ENCODE results near the gene TRPM2.

TRPM2 gene

DNA sequence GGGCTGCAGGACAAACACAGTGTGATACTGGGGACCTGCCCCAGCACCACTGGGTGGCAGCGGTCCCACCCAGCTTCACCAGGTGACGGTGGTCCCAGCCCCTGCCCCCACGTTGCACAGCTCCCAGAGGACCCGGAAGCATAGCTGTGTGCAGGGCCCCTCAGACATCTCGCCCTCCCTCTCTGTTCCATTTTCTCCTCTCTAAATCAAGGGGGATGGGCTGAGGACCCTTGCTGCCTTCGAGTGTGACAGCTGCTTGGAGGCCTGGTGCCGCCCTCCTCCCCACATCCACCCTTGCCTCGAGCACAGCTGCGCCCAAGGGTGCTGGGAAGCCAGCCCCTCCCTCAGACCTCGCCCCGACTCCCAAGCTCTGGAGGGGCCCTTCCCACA, 85.8 kb downstream of the TRPM2 start:
- Histone ChIP-seq H3K27me3 (ENCODE audit: control insufficient read depth in 2 of 2, insufficient read depth in 2 of 2, low read length in 2 of 2) (no peaks in the 10 kb centered on the region), H3K4me3 (ENCODE audit: low read length in 2 of 2) (no peak overlapping the region), H3K9ac (ENCODE audit: low read depth in 1 of 2, low read length in 2 of 2) (no peak overlapping the region), H3K36me3 (ENCODE audit: control insufficient read depth in 2 of 2, insufficient read depth in 2 of 2, low read length in 2 of 2) (no peaks in the 10 kb centered on the region), H3K27ac (ENCODE audit: low read depth in 2 of 2, low read length in 2 of 2) (no peak overlapping the region), H3K4me1 (ENCODE audit: control insufficient read depth in 2 of 2, insufficient read depth in 2 of 2, low read length in 2 of 2) (peaks cover 0 to 3% of the 10 kb centered on the region in 2 donors), H3K9me3 (ENCODE audit: control insufficient read depth in 2 of 2, low read length in 2 of 2) (no peaks in the 10 kb centered on the region)

GRCh38 chr21:44440241-44441040, 87.0 kb downstream of the TRPM2 start:
- H3K36me3 ChIP-seq (ENCODE audit: control insufficient read depth in 2 of 2, insufficient read depth in 2 of 2, low read length in 2 of 2) = no peaks in the 10 kb centered on the region
- no peak overlapping the region for H3K9ac ChIP-seq (ENCODE audit: low read depth in 1 of 2, low read length in 2 of 2)
- no peaks in the 10 kb centered on the region for H3K9me3 ChIP-seq (ENCODE audit: control insufficient read depth in 2 of 2, low read length in 2 of 2)
- H3K27me3 ChIP-seq (ENCODE audit: control insufficient read depth in 2 of 2, insufficient read depth in 2 of 2, low read length in 2 of 2) = no peaks in the 10 kb centered on the region
- no peak overlapping the region for H3K27ac ChIP-seq (ENCODE audit: low read depth in 2 of 2, low read length in 2 of 2)
- H3K4me3 ChIP-seq (ENCODE audit: low read length in 2 of 2) = no peak overlapping the region
- H3K4me1 ChIP-seq (ENCODE audit: control insufficient read depth in 2 of 2, insufficient read depth in 2 of 2, low read length in 2 of 2) = peaks cover 0 to 3% of the 10 kb centered on the region in 2 donors

GRCh38 chr21:44441041-44441400, 87.6 kb downstream of the TRPM2 start:
- no peak overlapping the region for H3K4me3 ChIP-seq (ENCODE audit: low read length in 2 of 2)
- H3K27ac ChIP-seq (ENCODE audit: low read depth in 2 of 2, low read length in 2 of 2) = no peak overlapping the region
- no peaks in the 10 kb centered on the region for H3K9me3 ChIP-seq (ENCODE audit: control insufficient read depth in 2 of 2, low read length in 2 of 2)
- no peak overlapping the region for H3K9ac ChIP-seq (ENCODE audit: low read depth in 1 of 2, low read length in 2 of 2)
- H3K27me3 ChIP-seq (ENCODE audit: control insufficient read depth in 2 of 2, insufficient read depth in 2 of 2, low read length in 2 of 2) = no peaks in the 10 kb centered on the region
- H3K4me1 ChIP-seq (ENCODE audit: control insufficient read depth in 2 of 2, insufficient read depth in 2 of 2, low read length in 2 of 2) = peaks cover 0 to 3% of the 10 kb centered on the region in 2 donors
- H3K36me3 ChIP-seq (ENCODE audit: control insufficient read depth in 2 of 2, insufficient read depth in 2 of 2, low read length in 2 of 2) = no peaks in the 10 kb centered on the region

DNA sequence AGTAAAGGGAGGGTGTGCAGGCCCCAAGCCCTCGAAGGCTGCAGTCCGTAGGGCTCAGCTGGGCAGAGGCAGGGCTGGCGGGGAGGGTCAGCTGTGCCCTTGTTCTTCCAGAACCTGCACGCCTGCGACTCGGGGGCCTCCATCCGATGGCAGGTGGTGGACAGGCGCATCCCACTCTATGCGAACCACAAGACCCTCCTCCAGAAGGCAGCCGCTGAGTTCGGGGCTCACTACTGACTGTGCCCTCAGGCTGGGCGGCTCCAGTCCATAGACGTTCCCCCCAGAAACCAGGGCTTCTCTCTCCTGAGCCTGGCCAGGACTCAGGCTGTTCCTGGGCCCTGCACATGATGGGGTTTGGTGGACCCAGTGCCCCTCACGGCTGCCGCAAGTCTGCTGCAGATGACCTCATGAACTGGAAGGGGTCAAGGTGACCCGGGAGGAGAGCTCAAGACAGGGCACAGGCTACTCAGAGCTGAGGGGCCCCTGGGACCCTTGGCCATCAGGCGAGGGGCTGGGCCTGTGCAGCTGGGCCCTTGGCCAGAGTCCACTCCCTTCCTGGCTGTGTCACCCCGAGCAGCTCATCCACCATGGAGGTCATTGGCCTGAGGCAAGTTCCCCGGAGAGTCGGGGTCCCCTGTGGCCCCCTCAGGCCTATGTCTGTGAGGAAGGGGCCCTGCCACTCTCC, 88.3 kb downstream of the TRPM2 start:
- H3K27ac ChIP-seq (ENCODE audit: low read depth in 2 of 2, low read length in 2 of 2) = no peak overlapping the region
- no peaks in the 10 kb centered on the region for H3K9me3 ChIP-seq (ENCODE audit: control insufficient read depth in 2 of 2, low read length in 2 of 2)
- no peak overlapping the region for H3K4me3 ChIP-seq (ENCODE audit: low read length in 2 of 2)
- H3K4me1 ChIP-seq (ENCODE audit: control insufficient read depth in 2 of 2, insufficient read depth in 2 of 2, low read length in 2 of 2) = peaks cover 0 to 3% of the 10 kb centered on the region in 2 donors
- H3K36me3 ChIP-seq (ENCODE audit: control insufficient read depth in 2 of 2, insufficient read depth in 2 of 2, low read length in 2 of 2) = no peaks in the 10 kb centered on the region
- H3K27me3 ChIP-seq (ENCODE audit: control insufficient read depth in 2 of 2, insufficient read depth in 2 of 2, low read length in 2 of 2) = no peaks in the 10 kb centered on the region
- no peak overlapping the region for H3K9ac ChIP-seq (ENCODE audit: low read depth in 1 of 2, low read length in 2 of 2)

- Histone ChIP-seq H3K27me3 (ENCODE audit: control insufficient read depth in 2 of 2, insufficient read depth in 2 of 2, low read length in 2 of 2) (peaks cover 0 to 3% of the 10 kb centered on the region in 2 donors), H3K4me1 (ENCODE audit: control insufficient read depth in 2 of 2, insufficient read depth in 2 of 2, low read length in 2 of 2) (peaks cover 0 to 3% of the 10 kb centered on the region in 2 donors), H3K27ac (ENCODE audit: low read depth in 2 of 2, low read length in 2 of 2) (no peak overlapping the region), H3K9me3 (ENCODE audit: control insufficient read depth in 2 of 2, low read length in 2 of 2) (no peaks in the 10 kb centered on the region), H3K9ac (ENCODE audit: low read depth in 1 of 2, low read length in 2 of 2) (no peak overlapping the region), H3K36me3 (ENCODE audit: control insufficient read depth in 2 of 2, insufficient read depth in 2 of 2, low read length in 2 of 2) (no peaks in the 10 kb centered on the region), H3K4me3 (ENCODE audit: low read length in 2 of 2) (no peak overlapping the region)
Measured at GRCh38 chr21:44442266-44443125, 89.1 kb downstream of the TRPM2 start.

GRCh38 chr21:44443291-44443890, 90.0 kb downstream of the TRPM2 start:
- Histone ChIP-seq H3K4me3 (ENCODE audit: low read length in 2 of 2) (no peak overlapping the region), H3K27ac (ENCODE audit: low read depth in 2 of 2, low read length in 2 of 2) (no peak overlapping the region), H3K36me3 (ENCODE audit: control insufficient read depth in 2 of 2, insufficient read depth in 2 of 2, low read length in 2 of 2) (no peaks in the 10 kb centered on the region), H3K9me3 (ENCODE audit: control insufficient read depth in 2 of 2, low read length in 2 of 2) (no peaks in the 10 kb centered on the region), H3K9ac (ENCODE audit: low read depth in 1 of 2, low read length in 2 of 2) (no peak overlapping the region), H3K27me3 (ENCODE audit: control insufficient read depth in 2 of 2, insufficient read depth in 2 of 2, low read length in 2 of 2) (peaks cover 0 to 3% of the 10 kb centered on the region in 2 donors), H3K4me1 (ENCODE audit: control insufficient read depth in 2 of 2, insufficient read depth in 2 of 2, low read length in 2 of 2) (no peaks in the 10 kb centered on the region)

DNA sequence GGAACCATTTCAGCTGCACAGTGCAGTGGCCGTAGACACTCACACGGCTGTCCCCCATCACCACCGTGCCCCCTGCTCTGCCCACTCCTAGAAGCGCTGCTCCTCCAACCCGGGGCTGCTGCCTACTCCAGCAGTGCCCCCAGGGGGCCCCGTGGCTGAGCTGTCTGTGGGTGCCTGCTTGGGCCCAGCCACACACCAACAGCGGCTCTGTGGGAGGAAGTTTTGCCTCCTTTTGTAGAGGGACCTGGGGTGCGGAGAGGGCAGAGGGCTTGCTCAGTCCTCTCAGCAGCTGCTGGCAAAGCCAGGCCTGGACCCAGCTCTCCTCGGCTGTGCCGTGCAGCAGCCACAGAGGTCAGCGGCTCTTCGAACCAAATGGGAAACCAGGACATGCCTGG, 90.5 kb downstream of the TRPM2 start:
- no peak overlapping the region for H3K9ac ChIP-seq (ENCODE audit: low read depth in 1 of 2, low read length in 2 of 2)
- H3K27me3 ChIP-seq (ENCODE audit: control insufficient read depth in 2 of 2, insufficient read depth in 2 of 2, low read length in 2 of 2) = peaks cover 0 to 3% of the 10 kb centered on the region in 2 donors
- H3K9me3 ChIP-seq (ENCODE audit: control insufficient read depth in 2 of 2, low read length in 2 of 2) = no peaks in the 10 kb centered on the region

DNA sequence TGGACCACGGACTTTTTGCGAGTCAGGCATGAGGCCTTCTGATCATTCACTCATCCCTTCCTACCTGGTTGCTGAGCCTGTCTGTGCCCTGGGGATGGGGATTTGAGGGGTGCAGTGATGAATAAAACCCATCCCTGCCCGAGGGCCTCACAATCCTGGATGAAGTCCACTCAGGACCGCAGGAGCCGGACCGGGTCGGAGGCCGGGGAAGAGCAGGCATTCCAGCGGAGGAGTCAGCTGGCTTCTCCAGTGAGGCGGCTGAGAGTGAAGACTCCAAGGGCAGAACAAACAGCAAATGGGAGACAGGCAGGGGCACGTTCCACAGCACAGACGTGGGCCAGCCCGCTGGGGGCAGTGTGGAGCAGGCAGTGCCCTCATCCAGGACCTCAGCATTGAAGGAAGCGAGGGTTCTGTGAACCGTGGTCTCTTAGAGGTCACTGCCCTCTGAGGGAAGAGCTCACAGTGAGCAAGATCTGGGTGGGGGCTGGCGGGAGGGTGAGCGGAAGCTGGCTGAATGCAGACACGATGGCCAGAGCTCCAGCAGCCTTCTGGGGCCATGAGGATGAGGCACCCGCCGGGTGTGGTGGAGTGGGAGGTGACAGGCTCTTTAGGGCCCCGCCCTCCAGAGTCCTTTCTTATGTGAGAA, 91.0 kb downstream of the TRPM2 start:
- Histone ChIP-seq H3K27me3 (ENCODE audit: control insufficient read depth in 2 of 2, insufficient read depth in 2 of 2, low read length in 2 of 2) (peaks cover 0 to 3% of the 10 kb centered on the region in 2 donors), H3K9ac (ENCODE audit: low read depth in 1 of 2, low read length in 2 of 2) (no peak overlapping the region), H3K4me3 (ENCODE audit: low read length in 2 of 2) (no peak overlapping the region), H3K9me3 (ENCODE audit: control insufficient read depth in 2 of 2, low read length in 2 of 2) (no peaks in the 10 kb centered on the region), H3K36me3 (ENCODE audit: control insufficient read depth in 2 of 2, insufficient read depth in 2 of 2, low read length in 2 of 2) (no peaks in the 10 kb centered on the region), H3K27ac (ENCODE audit: low read depth in 2 of 2, low read length in 2 of 2) (no peak overlapping the region), H3K4me1 (ENCODE audit: control insufficient read depth in 2 of 2, insufficient read depth in 2 of 2, low read length in 2 of 2) (no peaks in the 10 kb centered on the region)

More for the DNA sequence above, 90.5 kb downstream of the TRPM2 start:
- Histone ChIP-seq H3K4me3 (ENCODE audit: low read length in 2 of 2) (no peak overlapping the region), H3K27ac (ENCODE audit: low read depth in 2 of 2, low read length in 2 of 2) (no peak overlapping the region), H3K36me3 (ENCODE audit: control insufficient read depth in 2 of 2, insufficient read depth in 2 of 2, low read length in 2 of 2) (no peaks in the 10 kb centered on the region), H3K4me1 (ENCODE audit: control insufficient read depth in 2 of 2, insufficient read depth in 2 of 2, low read length in 2 of 2) (no peaks in the 10 kb centered on the region)

- H3K27me3 ChIP-seq (ENCODE audit: control insufficient read depth in 2 of 2, insufficient read depth in 2 of 2, low read length in 2 of 2) = peaks cover 0 to 3% of the 10 kb centered on the region in 2 donors
Measured at GRCh38 chr21:44445145-44445812, 91.9 kb downstream of the TRPM2 start.

More at GRCh38 chr21:44445145-44445812, 91.9 kb downstream of the TRPM2 start:
- Histone ChIP-seq H3K36me3 (ENCODE audit: control insufficient read depth in 2 of 2, insufficient read depth in 2 of 2, low read length in 2 of 2) (no peaks in the 10 kb centered on the region), H3K27ac (ENCODE audit: low read depth in 2 of 2, low read length in 2 of 2) (no peak overlapping the region), H3K9ac (ENCODE audit: low read depth in 1 of 2, low read length in 2 of 2) (no peak overlapping the region), H3K4me3 (ENCODE audit: low read length in 2 of 2) (no peak overlapping the region), H3K4me1 (ENCODE audit: control insufficient read depth in 2 of 2, insufficient read depth in 2 of 2, low read length in 2 of 2) (no peaks in the 10 kb centered on the region), H3K9me3 (ENCODE audit: control insufficient read depth in 2 of 2, low read length in 2 of 2) (no peaks in the 10 kb centered on the region)

Data from mucosa of rectum (tissue), 2 donors.